HG03066 (cell line): Measurements from ENCODE around the gene SLC66A2.

Source experiments
- ATAC-seq: cut with Tn5 transposase; IDR thresholded peaks from one replicate; pipeline ENCODE4 v1.9.1; 2021; ENCODE audit warnings: low read depth; ENCODE audit not compliant: unreplicated experiment

The SLC66A2 gene

DNA sequence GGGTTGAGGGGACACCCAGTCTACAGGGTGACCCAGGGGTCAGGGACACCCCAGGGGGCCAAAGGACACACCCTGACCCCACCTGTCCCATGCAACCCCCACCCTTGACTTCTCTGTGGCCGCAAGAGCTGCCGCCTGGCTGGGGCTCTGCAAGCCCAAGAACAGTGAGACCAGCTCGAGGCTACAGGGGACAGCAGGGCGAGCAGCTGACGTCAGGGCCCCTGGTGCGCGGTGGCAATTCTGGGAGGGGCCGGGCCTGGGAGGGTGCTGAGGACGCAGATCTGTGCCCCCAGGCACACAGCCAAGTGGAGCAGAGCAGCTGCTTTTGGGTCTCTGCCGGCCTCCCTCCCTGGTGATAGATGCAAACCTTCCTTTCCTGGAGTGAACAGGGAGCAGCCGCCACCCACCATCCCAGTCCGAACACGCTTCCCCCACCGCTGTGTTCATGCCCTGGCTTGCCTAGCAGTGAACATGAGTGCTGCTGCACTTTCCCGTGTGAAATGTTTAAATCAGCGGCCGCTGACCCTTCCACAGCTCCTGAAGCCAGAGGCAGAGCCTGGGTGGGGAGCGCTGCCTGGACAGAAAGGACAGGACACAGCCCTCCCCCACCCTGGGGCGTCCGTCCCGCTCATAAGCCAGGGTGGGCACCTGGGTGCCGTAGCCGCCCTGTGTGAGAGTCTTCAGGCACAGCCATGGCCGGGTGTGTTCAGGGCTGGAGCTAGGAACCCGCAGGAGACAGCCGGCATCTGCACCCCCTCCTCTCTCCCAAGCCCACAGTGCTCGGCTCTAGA, 46.9 kb downstream of the SLC66A2 start:
- ATAC-seq, result no peak

DNA sequence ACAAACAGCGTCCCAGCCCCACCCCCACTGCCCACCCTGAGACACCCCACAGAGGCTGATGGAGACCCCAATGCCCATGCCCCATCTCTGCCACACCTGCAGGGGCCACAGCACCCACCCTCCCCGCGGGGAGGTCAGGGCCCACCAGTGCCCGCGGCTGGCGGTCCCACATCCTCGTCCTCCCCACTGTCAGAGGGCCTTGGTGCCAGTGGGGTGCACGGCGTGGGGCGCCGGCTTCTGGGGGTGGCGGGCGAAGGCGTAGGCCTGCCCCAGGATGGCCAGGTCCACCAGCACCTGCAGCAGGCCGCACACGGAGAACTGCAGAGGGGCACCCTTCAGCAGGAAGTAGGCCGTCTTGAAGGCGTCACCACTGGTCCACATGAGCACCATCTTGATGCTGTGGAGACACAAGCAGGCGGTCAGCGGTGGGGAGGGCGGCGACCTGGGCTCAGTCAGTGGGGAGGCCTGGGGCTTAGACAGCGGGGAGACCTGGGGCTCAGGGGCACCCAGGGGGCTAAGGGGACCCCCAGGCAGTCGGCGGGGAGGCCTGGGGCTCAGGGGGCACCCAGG, 47.6 kb downstream of the SLC66A2 start:
- ATAC-seq, result no peak

DNA sequence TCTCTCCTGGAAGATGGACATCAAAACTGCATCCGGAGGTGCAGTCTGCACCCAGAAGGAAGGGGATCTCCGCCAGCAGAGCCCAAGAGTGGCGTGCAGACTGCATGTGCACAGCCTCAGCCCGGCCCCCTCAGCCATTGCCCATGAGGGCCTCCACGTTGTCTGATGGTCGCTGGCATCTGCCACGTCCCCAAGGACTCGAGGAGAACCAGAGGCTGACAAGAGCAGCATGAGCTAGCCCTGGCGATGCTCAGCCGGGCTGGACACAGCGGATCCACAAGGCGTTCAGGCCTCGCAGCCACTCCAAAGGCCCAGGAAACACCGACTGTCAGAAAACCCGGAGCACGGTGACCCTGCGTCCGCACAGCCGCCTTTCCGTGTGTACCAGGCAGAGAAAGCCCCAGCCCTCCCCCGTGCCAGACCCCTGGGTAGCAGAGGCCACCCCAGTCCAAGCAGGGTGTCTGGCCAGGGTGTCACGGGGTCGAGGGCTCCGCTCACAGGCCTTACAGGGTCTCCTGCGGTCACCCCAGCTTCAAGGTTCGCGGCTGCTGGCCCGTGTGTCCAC, 48.3 kb downstream of the SLC66A2 start:
- no peak for ATAC-seq

DNA sequence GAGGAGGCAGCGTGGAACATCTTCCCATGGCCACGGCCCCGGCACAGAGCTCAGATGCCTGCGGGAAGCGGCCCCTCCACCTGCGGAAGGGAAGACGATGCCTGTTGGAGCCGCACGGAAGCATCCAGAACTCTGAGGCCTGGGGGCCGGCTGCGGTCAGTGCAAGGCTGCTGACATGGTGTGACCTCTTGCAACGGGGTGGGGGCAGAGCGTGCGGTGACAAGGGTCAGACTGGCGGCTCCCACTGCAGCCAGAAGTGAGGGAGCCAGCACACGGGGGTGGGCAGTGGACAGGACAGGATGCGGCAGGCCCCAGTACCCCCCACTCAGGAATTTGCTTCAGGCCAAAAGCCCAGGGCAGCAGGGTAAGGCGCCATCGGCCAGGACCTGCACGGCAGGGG, 48.8 kb downstream of the SLC66A2 start:
- ATAC-seq, result no peak

GRCh38 chr18:79902075-79902474, 49.4 kb downstream of the SLC66A2 start:
- ATAC-seq, result no peak

DNA sequence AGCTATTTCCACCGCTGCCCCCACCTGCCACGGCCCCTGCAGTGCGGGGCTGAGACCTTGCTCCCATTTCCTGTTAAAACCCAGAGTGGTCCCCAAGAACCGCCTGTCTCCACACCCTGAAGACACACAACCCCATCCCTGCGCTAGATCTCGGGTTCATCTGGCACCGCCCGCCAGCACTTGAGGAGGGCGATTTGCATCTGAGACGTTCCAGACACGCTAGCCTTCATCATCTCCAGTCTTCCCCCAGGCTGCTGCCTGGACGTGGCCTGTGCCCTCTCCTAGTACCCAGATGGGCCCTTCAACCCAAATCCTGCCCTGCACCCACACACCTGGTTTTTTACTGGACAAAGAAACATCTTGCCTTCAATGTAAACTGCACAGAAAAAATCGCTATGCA, 49.8 kb downstream of the SLC66A2 start:
- no peak for ATAC-seq

GRCh38 chr18:79900610-79901570, 50.6 kb downstream of the SLC66A2 start:
- no peak for ATAC-seq

DNA sequence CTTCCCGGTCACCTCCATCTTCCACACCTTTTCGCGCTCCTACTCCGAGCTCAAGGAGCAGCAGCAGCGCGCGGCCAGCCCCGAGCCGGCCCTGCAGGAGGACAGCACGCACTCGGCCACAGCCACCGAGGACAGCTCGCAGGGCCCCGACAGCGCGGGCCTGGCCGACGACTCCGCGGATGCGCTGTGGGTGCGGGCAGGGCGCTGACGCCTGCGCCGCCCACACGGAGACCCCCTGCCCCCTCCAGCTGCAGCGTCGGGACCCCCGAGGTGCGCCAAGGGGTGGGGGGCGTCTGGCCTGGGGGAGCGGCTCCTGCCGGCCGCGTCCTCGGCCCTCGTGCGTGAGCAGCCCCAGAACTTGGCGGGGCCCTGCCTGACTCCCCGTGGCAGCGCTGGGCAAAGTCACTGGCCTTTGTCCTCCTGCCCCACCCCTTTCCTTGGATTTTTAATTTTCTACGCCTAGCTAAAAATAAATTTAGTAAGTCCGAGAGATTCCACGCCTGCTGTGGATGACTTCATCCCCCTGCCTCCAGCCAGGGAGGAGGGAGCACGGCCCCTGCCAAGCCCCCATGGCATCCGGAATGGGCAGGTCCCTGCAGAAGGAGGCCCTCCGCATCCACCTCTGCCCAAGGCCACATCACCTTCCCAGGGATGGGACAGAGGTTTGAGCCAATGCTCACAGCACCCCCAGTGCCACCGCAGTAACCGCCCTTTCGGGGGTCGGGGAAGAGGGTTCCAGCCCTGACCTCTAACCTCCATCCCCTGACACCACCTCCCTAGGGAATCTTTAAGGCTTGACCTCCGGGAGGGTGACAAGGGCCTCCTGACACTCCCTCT, 51.6 kb downstream of the SLC66A2 start:
- no peak for ATAC-seq

DNA sequence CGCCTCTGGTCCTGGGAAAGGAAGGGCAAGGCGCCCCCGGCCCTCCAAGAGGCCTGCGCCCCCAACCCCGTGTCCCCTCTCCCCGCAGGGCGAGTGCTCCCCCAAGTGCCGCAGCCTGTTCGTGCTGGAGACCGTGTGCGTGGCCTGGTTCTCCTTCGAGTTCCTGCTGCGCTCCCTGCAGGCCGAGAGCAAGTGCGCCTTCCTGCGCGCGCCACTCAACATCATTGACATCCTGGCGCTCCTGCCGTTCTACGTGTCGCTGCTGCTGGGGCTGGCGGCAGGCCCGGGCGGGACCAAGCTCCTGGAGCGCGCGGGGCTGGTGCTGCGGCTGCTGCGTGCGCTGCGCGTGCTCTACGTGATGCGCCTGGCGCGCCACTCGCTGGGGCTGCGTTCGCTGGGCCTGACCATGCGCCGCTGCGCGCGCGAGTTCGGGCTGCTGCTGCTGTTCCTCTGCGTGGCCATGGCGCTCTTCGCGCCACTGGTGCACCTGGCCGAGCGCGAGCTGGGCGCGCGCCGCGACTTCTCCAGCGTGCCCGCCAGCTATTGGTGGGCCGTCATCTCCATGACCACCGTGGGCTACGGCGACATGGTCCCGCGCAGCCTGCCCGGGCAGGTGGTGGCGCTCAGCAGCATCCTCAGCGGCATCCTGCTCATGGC, 52.4 kb downstream of the SLC66A2 start:
- no peak for ATAC-seq

DNA sequence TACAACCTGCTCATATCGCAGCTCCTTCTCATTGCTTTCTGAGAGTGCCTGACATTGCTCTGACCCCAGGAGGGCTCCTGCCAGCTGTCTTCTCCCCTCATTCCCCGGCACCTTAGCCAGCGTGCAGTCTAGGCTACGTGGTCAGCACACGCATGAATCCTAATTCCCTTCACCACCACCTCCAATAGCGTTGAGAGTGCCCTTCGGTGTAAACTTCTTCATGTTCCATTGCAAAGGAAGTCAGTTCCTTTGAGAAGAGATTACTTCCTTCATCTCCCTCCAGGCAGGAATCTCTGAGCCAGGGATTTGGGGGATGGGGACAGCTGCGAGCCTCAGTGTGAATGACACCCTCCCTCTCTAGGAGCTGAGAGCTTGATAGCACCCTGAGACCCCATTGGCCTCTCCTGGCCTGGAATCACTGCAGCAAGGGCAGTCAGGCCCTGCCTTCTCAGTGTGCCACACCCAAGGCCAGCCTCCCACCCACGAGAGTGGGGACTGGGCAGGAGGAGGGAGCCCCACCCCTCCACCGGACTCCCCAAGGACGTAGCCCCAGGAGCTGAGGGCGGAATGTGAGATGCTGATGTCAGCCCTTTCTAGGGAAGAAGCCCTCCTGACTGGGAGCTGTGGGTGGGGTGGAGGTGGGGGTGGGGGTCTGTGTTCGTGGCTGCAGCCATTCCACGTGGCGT, 53.4 kb downstream of the SLC66A2 start:
- ATAC-seq, result no peak

DNA sequence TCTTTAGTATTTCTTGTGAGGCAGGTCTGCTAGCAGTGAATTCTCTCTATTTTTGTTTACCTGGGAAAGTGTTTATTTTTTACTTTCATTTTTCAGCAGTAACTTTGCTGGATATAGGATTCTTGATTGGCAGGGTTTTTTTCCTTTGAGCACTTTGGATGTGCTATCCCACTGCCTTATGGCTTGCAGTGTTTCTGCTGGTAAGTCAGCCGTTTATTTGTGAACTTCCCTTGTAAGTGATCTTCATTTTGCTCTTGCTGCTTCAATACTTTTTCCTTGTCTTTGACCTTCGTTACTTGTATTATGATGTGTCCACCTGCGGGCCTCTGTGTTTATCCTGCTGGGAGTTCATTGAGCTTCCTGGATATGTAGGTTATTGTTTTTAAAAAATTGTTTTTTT, 54.7 kb downstream of the SLC66A2 start:
- no peak for ATAC-seq

DNA sequence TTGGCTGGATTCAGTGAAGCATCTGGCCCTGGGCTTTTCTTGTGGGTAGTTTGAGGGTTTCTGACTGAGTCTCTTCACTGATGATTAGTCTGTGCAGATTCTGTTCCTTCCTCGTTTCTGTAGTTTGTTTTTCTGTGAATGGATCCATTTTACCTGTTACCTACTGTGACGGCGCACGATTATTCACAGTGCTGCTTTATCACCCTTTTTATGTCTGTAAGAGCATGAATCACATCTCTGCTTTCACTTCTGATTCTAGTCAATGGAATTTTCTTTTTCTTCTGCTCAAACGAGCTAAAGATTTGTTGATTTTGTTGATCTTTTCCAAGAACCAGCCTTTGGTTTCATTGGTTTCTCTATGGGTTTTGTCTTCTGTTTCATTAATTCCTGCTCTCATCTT, 60.8 kb downstream of the SLC66A2 start:
- no peak for ATAC-seq

GRCh38 chr18:79889569-79889968, 61.9 kb downstream of the SLC66A2 start:
- ATAC-seq, result no peak

GRCh38 chr18:79888016-79888415, 63.4 kb downstream of the SLC66A2 start:
- no peak for ATAC-seq

DNA sequence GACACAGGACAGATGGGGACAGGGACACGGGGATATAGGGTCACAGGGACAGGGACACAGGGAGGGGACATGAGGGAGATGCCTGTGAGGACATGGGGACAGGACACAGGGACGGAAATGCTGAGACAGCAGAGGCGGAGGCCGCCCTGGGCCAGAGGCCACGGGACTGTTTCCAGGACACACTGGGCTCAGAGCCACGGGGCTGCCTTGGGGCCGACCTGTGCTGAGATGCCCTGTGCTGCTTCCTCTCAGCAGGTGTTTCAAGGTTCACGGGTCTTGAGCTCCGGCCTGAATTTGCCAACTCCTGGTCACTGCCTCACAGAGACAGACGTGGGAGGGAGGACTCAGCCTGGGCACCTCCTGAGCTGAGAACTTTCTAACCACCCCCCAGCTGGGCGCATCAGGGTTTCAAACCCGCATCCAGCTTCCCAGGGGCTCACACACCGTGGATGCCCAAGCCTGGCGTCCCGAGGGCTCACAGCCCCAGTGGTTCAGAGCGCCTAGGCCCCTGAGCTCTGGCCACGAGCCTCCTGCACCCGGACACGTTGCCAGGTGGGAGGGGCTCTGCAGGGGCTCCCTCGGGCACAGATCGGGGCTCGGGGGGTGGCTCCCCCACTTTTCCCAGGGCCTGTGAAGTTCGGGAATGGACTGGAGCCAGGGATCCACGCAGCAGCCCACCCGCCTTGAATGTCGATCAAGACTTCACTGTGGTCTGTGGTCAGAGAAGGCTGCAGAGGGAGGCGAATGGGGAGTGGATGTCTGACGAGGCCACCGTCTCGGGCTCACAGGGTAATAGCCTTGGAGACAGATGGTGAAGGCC, 64.1 kb downstream of the SLC66A2 start:
- ATAC-seq, result no peak

DNA sequence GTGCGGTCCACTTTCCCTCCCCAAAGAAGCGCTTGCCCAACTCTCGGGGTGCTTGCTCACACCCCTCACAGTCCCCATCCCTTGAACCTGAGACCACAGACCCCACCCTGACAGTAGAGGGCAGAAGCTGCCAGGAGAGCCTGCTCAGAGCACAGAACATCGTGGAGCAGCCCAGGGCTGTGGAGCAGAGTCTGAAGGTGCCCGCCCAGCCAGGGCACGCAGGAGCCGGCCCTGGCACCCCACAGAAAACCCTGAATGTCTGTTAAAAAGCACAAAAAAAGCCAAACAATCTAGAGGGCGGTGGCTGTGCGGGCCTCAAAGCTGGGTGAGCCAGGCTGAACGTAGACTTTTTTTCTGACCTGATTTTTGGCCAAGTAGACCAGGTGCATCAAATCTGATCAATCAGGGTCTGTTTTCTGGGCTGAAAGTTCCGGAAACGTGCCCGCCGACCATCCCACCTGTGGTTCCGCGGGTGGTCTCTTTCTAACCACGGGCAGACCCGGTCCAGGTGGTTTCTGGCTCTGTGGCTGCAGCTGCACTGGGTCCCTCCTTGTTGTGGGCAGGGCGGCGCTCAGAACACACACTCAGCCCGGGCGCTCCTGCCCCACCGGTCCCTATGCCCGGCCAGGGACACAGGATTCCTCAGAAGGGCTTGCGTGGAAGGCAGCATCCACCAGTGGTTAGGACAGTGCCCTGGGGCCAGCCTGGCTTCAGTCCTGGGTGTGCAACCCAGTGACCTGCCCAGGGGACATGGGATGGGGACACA, 66.3 kb downstream of the SLC66A2 start:
- ATAC-seq, result no peak

DNA sequence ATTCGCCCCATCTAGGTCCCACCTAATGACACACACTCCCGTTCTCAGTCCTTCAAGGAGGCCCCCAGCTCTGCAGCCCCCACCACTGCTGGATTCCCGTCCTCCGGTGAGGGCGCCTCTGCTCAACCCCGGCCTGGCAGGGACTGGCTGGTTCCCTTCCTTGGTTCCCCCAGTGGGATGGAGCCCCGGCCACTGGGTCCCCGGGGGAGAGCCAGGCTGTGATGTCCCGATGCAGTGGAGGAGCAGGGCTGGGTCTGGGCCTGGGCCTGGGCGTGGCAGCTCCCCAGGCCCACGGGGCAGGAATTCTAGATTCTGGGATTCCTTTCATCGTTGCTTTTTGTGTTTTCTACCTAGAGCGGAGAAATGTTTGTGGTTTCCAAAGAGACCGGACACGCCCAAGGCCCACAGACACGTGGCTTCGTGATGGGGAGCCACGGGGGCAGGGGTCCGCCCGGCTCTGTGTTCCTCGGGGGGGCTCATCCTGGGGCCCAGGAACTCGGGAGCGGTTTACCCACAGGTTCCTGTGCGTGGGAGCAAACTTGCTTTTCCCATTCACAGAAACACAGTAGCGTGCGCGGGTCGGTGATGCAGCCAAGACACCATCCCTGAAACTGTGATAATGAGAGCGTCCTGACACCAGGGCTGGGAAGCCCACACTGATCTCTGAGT, 67.0 kb downstream of the SLC66A2 start:
- no peak for ATAC-seq
